Measurements from ENCODE around the gene MEOX1.

The MEOX1 gene

GRCh38 chr17:43679401-43679800 lies 17.7 kb upstream of the MEOX1 start:
- DNase-seq = no peak

- no peak for DNase-seq
Measured at GRCh38 chr17:43676471-43676870, 14.7 kb upstream of the MEOX1 start.

GRCh38 chr17:43674394-43674793 lies 12.7 kb upstream of the MEOX1 start:
- DNase-seq = no peak

- peak; percentile 77 for DNase-seq
Measured at GRCh38 chr17:43673516-43674323, 12.0 kb upstream of the MEOX1 start.

GRCh38 chr17:43671755-43672519 lies 10.2 kb upstream of the MEOX1 start:
- DNase-seq = no peak

GRCh38 chr17:43671031-43671692 lies 9.4 kb upstream of the MEOX1 start:
- DNase-seq = no peak

- DNase-seq = no peak
Measured at GRCh38 chr17:43670645-43671030, 8.9 kb upstream of the MEOX1 start.

- DNase-seq = no peak
Measured at GRCh38 chr17:43669971-43670644, 8.4 kb upstream of the MEOX1 start.

GRCh38 chr17:43667947-43668348 lies 6.2 kb upstream of the MEOX1 start:
- DNase-seq = no peak

- DNase-seq = no peak
Measured at GRCh38 chr17:43667506-43667905, 5.8 kb upstream of the MEOX1 start.

GRCh38 chr17:43665937-43666236 lies 4.2 kb upstream of the MEOX1 start:
- no peak for DNase-seq

- no peak for DNase-seq
Measured at GRCh38 chr17:43665084-43665936, 3.6 kb upstream of the MEOX1 start.

- no peak for DNase-seq
Measured at GRCh38 chr17:43664096-43664495, 2.4 kb upstream of the MEOX1 start.

GRCh38 chr17:43663383-43663782 lies 1.7 kb upstream of the MEOX1 start:
- no peak for DNase-seq

- DNase-seq = no peak
Measured at GRCh38 chr17:43662413-43663141, 855 bp upstream of the MEOX1 start.

GRCh38 chr17:43660816-43661493 lies 767 bp downstream of the MEOX1 start:
- no peak for DNase-seq

- no peak for DNase-seq
Measured at GRCh38 chr17:43659823-43660617, 1.7 kb downstream of the MEOX1 start.

- no peak for DNase-seq
Measured at GRCh38 chr17:43658900-43659299, 2.8 kb downstream of the MEOX1 start.

GRCh38 chr17:43655693-43656255 lies 5.9 kb downstream of the MEOX1 start:
- no peak for DNase-seq

- DNase-seq = no peak
Measured at GRCh38 chr17:43652124-43652480, 9.6 kb downstream of the MEOX1 start.
